ENCODE results near the gene HFE.

The HFE gene

GRCh38 chr6:26140967-26141294, 53.7 kb downstream of the HFE start:
- DNase-seq: no peak

- no peak for DNase-seq
Measured at GRCh38 chr6:26141378-26141904, 54.2 kb downstream of the HFE start.

- no peak for DNase-seq
Measured at GRCh38 chr6:26142026-26142425, 54.8 kb downstream of the HFE start.
